ENCODE results near the gene CLEC4G. TPM values are rescaled to one million over a fixed set of nuclear protein-coding genes. Genes with fewer than 3 reads are reported as not detected.

Gene CLEC4G
- total and polyA plus RNA-seq, 2 donors (not counting 3 experiments of a cell fraction or from before 2014, with no cell fraction given): not detected

Other genes starting within 250 kb of the CLEC4G start
- 1.3 and 1.6 TPM in 2 replicates for gene PEX11G, start 243.1 kb downstream of the CLEC4G start, total RNA-seq
- gene PEX11G, start 243.1 kb downstream of the CLEC4G start, polyA plus RNA-seq: 1.9 and 2.4 TPM in 2 replicates
- 51.2 and 52.1 TPM in 2 replicates for gene ZNF358, start 216.0 kb downstream of the CLEC4G start, total RNA-seq
- 83.2 and 90.6 TPM in 2 replicates for gene ZNF358, start 216.0 kb downstream of the CLEC4G start, polyA plus RNA-seq
- 23.0 and 26.9 TPM in 2 replicates for gene MCOLN1, start 209.5 kb downstream of the CLEC4G start, total RNA-seq
- 60.9 and 84.6 TPM in 2 replicates for gene MCOLN1, start 209.5 kb downstream of the CLEC4G start, polyA plus RNA-seq
- gene PNPLA6, start 196.4 kb downstream of the CLEC4G start, total RNA-seq: 163 and 164 TPM in 2 replicates
- 106 and 117 TPM in 2 replicates for gene PNPLA6, start 196.4 kb downstream of the CLEC4G start, polyA plus RNA-seq
- 0.16 and 0.22 TPM in 2 replicates for gene CAMSAP3, start 136.2 kb downstream of the CLEC4G start, total RNA-seq
- 0.11 TPM in 2 replicates for gene CAMSAP3, start 136.2 kb downstream of the CLEC4G start, polyA plus RNA-seq
- 37.0 and 37.3 TPM in 2 replicates for gene XAB2, start 102.6 kb downstream of the CLEC4G start, total RNA-seq
- gene XAB2, start 102.6 kb downstream of the CLEC4G start, polyA plus RNA-seq: 47.6 and 51.6 TPM in 2 replicates
- gene PET100, start 102.3 kb downstream of the CLEC4G start, total RNA-seq: 162 and 172 TPM in 2 replicates
- gene PET100, start 102.3 kb downstream of the CLEC4G start, polyA plus RNA-seq: 55.0 and 59.0 TPM in 2 replicates
- not detected in 2 replicates for gene PCP2, start 98.4 kb downstream of the CLEC4G start, total RNA-seq
- gene PCP2, start 98.4 kb downstream of the CLEC4G start, polyA plus RNA-seq: not detected in 2 replicates
- 70.0 and 87.6 TPM in 2 replicates for gene STXBP2, start 95.0 kb downstream of the CLEC4G start, total RNA-seq
- gene STXBP2, start 95.0 kb downstream of the CLEC4G start, polyA plus RNA-seq: 104 and 105 TPM in 2 replicates
- not detected in 2 replicates for gene RETN, start 63.1 kb downstream of the CLEC4G start, total RNA-seq
- gene RETN, start 63.1 kb downstream of the CLEC4G start, polyA plus RNA-seq: not detected in 2 replicates
- not detected in 2 replicates for gene MCEMP1, start 55.0 kb downstream of the CLEC4G start, total RNA-seq
- not detected in 2 replicates for gene MCEMP1, start 55.0 kb downstream of the CLEC4G start, polyA plus RNA-seq
- gene TRAPPC5, start 51.3 kb downstream of the CLEC4G start, total RNA-seq: 148 and 172 TPM in 2 replicates
- 114 and 212 TPM in 2 replicates for gene TRAPPC5, start 51.3 kb downstream of the CLEC4G start, polyA plus RNA-seq
- not detected in 2 replicates for gene FCER2, start 30.0 kb downstream of the CLEC4G start, total RNA-seq
- not detected in 2 replicates for gene FCER2, start 30.0 kb downstream of the CLEC4G start, polyA plus RNA-seq
- not detected in 2 replicates for gene CD209, start 15.4 kb upstream of the CLEC4G start, total RNA-seq
- not detected in 2 replicates for gene CD209, start 15.4 kb upstream of the CLEC4G start, polyA plus RNA-seq
- gene CLEC4M, start 31.1 kb upstream of the CLEC4G start, total RNA-seq: 0.23 and 0.46 TPM in 2 replicates
- 1.0 and 1.1 TPM in 2 replicates for gene CLEC4M, start 31.1 kb upstream of the CLEC4G start, polyA plus RNA-seq
- 13.5 and 18.3 TPM in 2 replicates for gene EVI5L, start 98.1 kb upstream of the CLEC4G start, total RNA-seq
- 11.9 and 15.8 TPM in 2 replicates for gene EVI5L, start 98.1 kb upstream of the CLEC4G start, polyA plus RNA-seq
- not detected in 2 replicates for gene PRR36, start 142.3 kb upstream of the CLEC4G start, total RNA-seq
- 0.05 TPM in 1 of 2 replicates, not detected in the other for gene PRR36, start 142.3 kb upstream of the CLEC4G start, polyA plus RNA-seq
- gene LRRC8E, start 156.4 kb upstream of the CLEC4G start, total RNA-seq: 1.6 and 1.8 TPM in 2 replicates
- gene LRRC8E, start 156.4 kb upstream of the CLEC4G start, polyA plus RNA-seq: 1.1 and 1.3 TPM in 2 replicates
- gene MAP2K7, start 171.8 kb upstream of the CLEC4G start, total RNA-seq: 31.6 and 36.0 TPM in 2 replicates
- 13.8 and 14.0 TPM in 2 replicates for gene MAP2K7, start 171.8 kb upstream of the CLEC4G start, polyA plus RNA-seq
- gene TGFBR3L, start 182.7 kb upstream of the CLEC4G start, total RNA-seq: 1.2 TPM in 1 of 2 replicates, not detected in the other
- gene TGFBR3L, start 182.7 kb upstream of the CLEC4G start, polyA plus RNA-seq: 0.35 and 0.81 TPM in 2 replicates
- 23.7 and 29.2 TPM in 2 replicates for gene SNAPC2, start 188.2 kb upstream of the CLEC4G start, total RNA-seq
- 25.8 and 33.0 TPM in 2 replicates for gene SNAPC2, start 188.2 kb upstream of the CLEC4G start, polyA plus RNA-seq
- 27.6 and 31.1 TPM in 2 replicates for gene CTXN1, start 194.0 kb upstream of the CLEC4G start, total RNA-seq
- gene CTXN1, start 194.0 kb upstream of the CLEC4G start, polyA plus RNA-seq: 16.0 and 25.6 TPM in 2 replicates
- 61.5 and 62.9 TPM in 2 replicates for gene TIMM44, start 211.6 kb upstream of the CLEC4G start, total RNA-seq
- 64.3 and 82.5 TPM in 2 replicates for gene TIMM44, start 211.6 kb upstream of the CLEC4G start, polyA plus RNA-seq

Data from endothelial cell of umbilical vein (primary cell).